GM12878 (cell line): ENCODE results near the gene SLC4A8. TPM values are rescaled to one million over a fixed set of nuclear protein-coding genes. Genes with fewer than 3 reads are reported as not detected.

Experiments used
- ATAC-seq: fragments of 200-7000 bp; cut with Tn5 transposase; 3 replicates; pipeline ENCODE4 v1.9.1; 2020; ENCODE audit warnings: mild to moderate bottlenecking, moderate library complexity
- BruUV-seq: library from RNA; stranded (reverse); fragments of 400-500 nt; replicated peaks from 2 replicates; lab custom pipeline; 2021; lab: Mats Ljungman, UMichigan
- CTCF ChIA-PET: fragments of 300-600 bp; sonication (Branson Sonifier 250); formaldehyde crosslinking; extraction: SDS; loops from one replicate; lab custom pipeline; 2021; ENCODE audit warnings: inconsistent platforms; lab: Yijun Ruan, JAX
- POLR2A ChIA-PET: fragments of 350-600 bp; formaldehyde crosslinking; extraction: SDS; loops from one replicate; lab custom pipeline; 2021; ENCODE audit warnings: inconsistent platforms; lab: Charles Lee
- RAD21 ChIA-PET: fragments of 300-600 bp; sonication (Branson Sonifier 250); formaldehyde crosslinking; loops from one replicate; lab custom pipeline; 2023; ENCODE audit warnings: antibody characterized with exemption; ENCODE audit not compliant: unreplicated experiment; lab: Charles Lee
- SMC1A ChIA-PET: fragments of 300-600 bp; sonication (Branson Sonifier 250); formaldehyde crosslinking; loops from one replicate; lab custom pipeline; 2023; ENCODE audit not compliant: unreplicated experiment, uncharacterized antibody; lab: Charles Lee
- DNase-seq: peaks from one replicate; pipeline ENCODE4 v3.0.0-alpha.2; 2011; ENCODE audit warnings: low read depth, low spot score
- FAIRE-seq: peaks from 3 replicates; lab custom pipeline; 2011; peaks lifted over from hg19 to GRCh38; lab: Jason Lieb, UNC
- H2AFZ ChIP-seq: 2 replicates; pipeline ENCODE4 v1.6.0; 2011; ENCODE audit warnings: low read depth, low read length, control low read depth; ENCODE audit not compliant: control insufficient read depth
- H3K27ac ChIP-seq: 2 replicates; pipeline ENCODE4 v1.5.1; 2011; ENCODE audit warnings: control low read depth; ENCODE audit not compliant: control insufficient read depth, insufficient read depth
- H3K27me3 ChIP-seq, 2 experiments: replicated peaks in 1 of 2; 2 replicates each; pipeline versions ENCODE4 v1.6.0 to v1.6.1; 2011; ENCODE audit warnings: low read length in 1 of 2; ENCODE audit not compliant: control insufficient read depth in 2 of 2, insufficient read depth in 2 of 2
- H3K36me3 ChIP-seq, 2 experiments: 2 replicates each; pipeline ENCODE4 v1.5.1; 2011; ENCODE audit warnings: low read length in 1 of 2; ENCODE audit not compliant: control insufficient read depth in 2 of 2, insufficient read depth in 2 of 2
- H3K4me1 ChIP-seq: 2 replicates; pipeline ENCODE4 v1.6.1; 2011; ENCODE audit warnings: mild to moderate bottlenecking, low read length, moderate library complexity, mixed read lengths; ENCODE audit not compliant: control insufficient read depth, insufficient read depth
- H3K4me2 ChIP-seq: 2 replicates; pipeline ENCODE4 v1.6.0; 2011; ENCODE audit warnings: control low read depth; ENCODE audit not compliant: control insufficient read depth, insufficient read depth
- H3K4me3 ChIP-seq: fragments of 200-600 bp; sonication (generic); 2 replicates; pipeline ENCODE4 v1.5.1; 2016
- H3K79me2 ChIP-seq: 2 replicates; pipeline ENCODE4 v1.6.0; 2011; ENCODE audit warnings: low read length; ENCODE audit not compliant: control insufficient read depth, insufficient read depth
- H3K9ac ChIP-seq: 2 replicates; pipeline ENCODE4 v1.8.0; 2011; ENCODE audit warnings: low read length, control low read depth, mixed read lengths; ENCODE audit not compliant: control insufficient read depth, insufficient read depth
- H3K9me3 ChIP-seq: replicated peaks from 3 replicates; pipeline ENCODE4 v1.5.1; 2011; ENCODE audit warnings: mild to moderate bottlenecking, low read length; ENCODE audit not compliant: control insufficient read depth, insufficient read depth
- H4K20me1 ChIP-seq: 2 replicates; pipeline ENCODE4 v1.6.0; 2011; ENCODE audit not compliant: control insufficient read depth, insufficient read depth
- ATF7 ChIP-seq: fragments of 450-650 bp; IDR thresholded peaks from 2 replicates; pipeline ENCODE4 v1.6.1; 2016; ENCODE audit warnings: low read depth, mild to moderate bottlenecking
- CBX3 ChIP-seq: fragments of 200-600 bp; sonication (generic); IDR thresholded peaks from 2 replicates; pipeline ENCODE4 v1.6.1; 2016; ENCODE audit warnings: low read depth, borderline replicate concordance
- CEBPB ChIP-seq, 2 experiments: fragments of 150-350 bp in 1 of 2; IDR thresholded peaks; 2 replicates each; pipeline ENCODE4 v1.6.1; 2012 to 2014; ENCODE audit warnings: low read depth in 2 of 2, low read length in 2 of 2, borderline replicate concordance in 1 of 2, inconsistent platforms in 1 of 2
- CHD1 ChIP-seq: IDR thresholded peaks from 2 replicates; pipeline ENCODE4 v1.6.1; 2012; ENCODE audit warnings: low read depth, low read length, improper control_type of control experiment
- EGR1 ChIP-seq, 2 experiments: IDR thresholded peaks; 1 replicate in 1 of 2; 2 replicates in 1 of 2; pipeline ENCODE4 v1.6.1; 2011 to 2012; ENCODE audit warnings: low read depth in 2 of 2, low read length in 2 of 2, borderline replicate concordance in 1 of 2, mild to moderate bottlenecking in 1 of 2, moderate library complexity in 1 of 2
- NR2C2 ChIP-seq: IDR thresholded peaks from 2 replicates; pipeline ENCODE4 v1.6.1; 2011; ENCODE audit warnings: borderline replicate concordance, low read depth; ENCODE audit not compliant: control insufficient read depth, insufficient read length
- SIX5 ChIP-seq: IDR thresholded peaks from 2 replicates; pipeline ENCODE4 v1.6.1; 2011; ENCODE audit warnings: mild to moderate bottlenecking, low read depth, low read length, moderate library complexity; ENCODE audit not compliant: severe bottlenecking
- STAT3 ChIP-seq: IDR thresholded peaks from 2 replicates; pipeline ENCODE4 v1.6.1; 2011; ENCODE audit warnings: low read depth, low read length, improper control_type of control experiment
- ZNF274 ChIP-seq: IDR thresholded peaks from one replicate; pipeline ENCODE4 v1.8.0; 2011; ENCODE audit not compliant: insufficient read length, insufficient read depth
- ZZZ3 ChIP-seq: IDR thresholded peaks from 2 replicates; pipeline ENCODE4 v1.6.1; 2011; ENCODE audit warnings: low read depth; ENCODE audit not compliant: control insufficient read depth, insufficient read length
- WGBS: methylation state at CpG from one replicate; pipeline ENCODE4 v1.1.6; 2016; ENCODE audit warnings: low lambda C conversion rate; ENCODE audit not compliant: insufficient replicate concordance, insufficient coverage; ENCODE audit errors: missing lambda C conversion rate; 5-methylcytosine and 5-hydroxymethylcytosine counted together
- in situ Hi-C: fragments of 300-500 bp; cut with MboI; formaldehyde crosslinking; loops from 9 replicates; pipeline ENCODE4 v1.14.3; 2018; ENCODE audit warnings: mixed read lengths
- intact Hi-C: fragments of 100-400 bp; cut with micrococcal nuclease; formaldehyde crosslinking; loops from one replicate; pipeline ENCODE4 v1.14.2; 2022; ENCODE audit not compliant: unreplicated experiment
- polyA plus RNA-seq, 11 experiments: library from polyadenylated mRNA; depleted of rRNA in 4 of 11; unstranded in 6 of 11; stranded (reverse) in 5 of 11; fragments of >200 nt; fragmentation: Nextera tagmentation in 4 of 11; fragmentation: Illumina TruSeq in 1 of 11; extraction: Ambion mirVana in 4 of 11; extraction: Trizol in 1 of 11; gene quantifications; 1 replicate in 1 of 11; 2 replicates in 10 of 11; pipeline versions ENCODE4 v1.2.1 to v1.2.3, GENCODE V29; 2011 to 2016; ENCODE audit warnings: inconsistent platforms in 2 of 11, missing spikeins in 2 of 11, low read depth in 1 of 11
- total RNA-seq, 4 experiments: library from RNA; depleted of rRNA in 3 of 4; stranded (reverse); fragments of >200 nt in 3 of 4; fragmentation: Illumina TruSeq in 1 of 4; extraction: Trizol in 1 of 4; gene quantifications; 2 replicates each; pipeline versions ENCODE4 v1.2.1 to v1.2.3, GENCODE V29; 2013 to 2021
- TF ChIP-seq, protein P1 (sequence below): fragments of 450-650 bp; IDR thresholded peaks from 2 replicates; pipeline ENCODE4 v1.6.1; 2014; ENCODE audit warnings: mild to moderate bottlenecking
- TF ChIP-seq, protein P2 (sequence below): IDR thresholded peaks from 2 replicates; pipeline ENCODE4 v1.6.1; 2011; ENCODE audit warnings: borderline replicate concordance, low read depth, mild to moderate bottlenecking, moderate library complexity, mixed read lengths, low read length; ENCODE audit not compliant: insufficient read depth; ENCODE audit errors: extremely low read length
- TF ChIP-seq, protein P3 (sequence below): IDR thresholded peaks from 2 replicates; pipeline ENCODE4 v1.6.1; 2011; ENCODE audit warnings: low read depth, low read length, improper control_type of control experiment, borderline replicate concordance

SLC4A8 gene
- total and polyA plus RNA-seq, 10 of the 15 experiments (the other 5 are each of a cell fraction or from before 2014, with no cell fraction given) = 1.4 to 7.7 (median 3.7) TPM

DNA sequence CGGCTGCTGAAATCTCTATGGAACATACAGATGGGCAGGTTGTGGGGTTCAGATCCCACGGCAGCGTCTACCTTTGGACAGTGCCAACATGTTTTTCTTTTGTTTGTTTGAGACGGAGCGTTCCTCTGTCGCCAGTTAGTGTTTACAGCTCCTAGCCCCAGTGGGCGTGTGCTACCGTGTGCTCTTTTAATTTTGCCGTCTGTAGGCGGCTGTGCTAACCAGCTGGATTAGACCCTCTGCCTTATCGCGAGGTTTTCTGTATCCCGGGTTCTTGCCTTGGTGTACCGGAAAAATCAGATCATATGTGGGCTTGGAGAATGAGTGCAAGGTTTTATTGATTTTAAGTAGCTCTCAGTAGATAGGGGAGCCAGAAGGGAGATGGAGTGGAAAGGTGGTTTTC, 23.6 kb upstream of the SLC4A8 start (continued):
- no peak for TF ChIP-seq STAT3
- TF ChIP-seq ZNF274 = no peak
- no peak for TF ChIP-seq NR2C2
- TF ChIP-seq ATF7 = no peak
- TF ChIP-seq ZZZ3 = no peak
- TF ChIP-seq CBX3 = no peak
- no peak for TF ChIP-seq CHD1

DNA sequence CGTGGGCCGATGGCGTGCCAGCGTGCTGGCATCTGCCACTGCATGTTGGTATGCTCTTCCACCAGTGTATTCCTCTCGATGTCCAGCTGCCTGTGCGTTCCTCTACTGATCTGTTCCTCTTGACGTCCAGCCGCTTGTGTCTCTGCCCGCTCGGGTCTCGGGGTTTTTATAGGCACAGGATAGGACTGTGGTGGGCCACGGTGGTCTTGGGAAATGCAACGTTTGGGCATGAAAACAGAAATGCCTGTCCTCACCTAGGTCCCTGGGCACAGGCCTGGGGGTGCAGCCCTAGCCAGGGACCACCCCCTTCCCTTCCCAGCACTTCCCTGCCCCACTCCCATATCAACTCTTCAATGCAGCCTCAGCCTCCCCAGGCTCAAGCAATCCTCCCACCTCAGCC, 23.1 kb upstream of the SLC4A8 start:
- Histone ChIP-seq H3K9ac (no peak overlapping the region), H3K4me3 (no peak overlapping the region), H3K27ac (no peak overlapping the region), H3K36me3 (no peaks in the 10 kb centered on the region), H3K9me3 (no peaks in the 10 kb centered on the region), H3K4me2 (no peak overlapping the region), H4K20me1 (no peaks in the 10 kb centered on the region), H3K79me2 (no peaks in the 10 kb centered on the region), H3K27me3 (no peaks in the 10 kb centered on the region), H2AFZ (no peak overlapping the region), H3K4me1 (peaks cover 4% of the 10 kb centered on the region; the same call in 1 of the 2 replicates)
- TF ChIP-seq, protein P1, sequence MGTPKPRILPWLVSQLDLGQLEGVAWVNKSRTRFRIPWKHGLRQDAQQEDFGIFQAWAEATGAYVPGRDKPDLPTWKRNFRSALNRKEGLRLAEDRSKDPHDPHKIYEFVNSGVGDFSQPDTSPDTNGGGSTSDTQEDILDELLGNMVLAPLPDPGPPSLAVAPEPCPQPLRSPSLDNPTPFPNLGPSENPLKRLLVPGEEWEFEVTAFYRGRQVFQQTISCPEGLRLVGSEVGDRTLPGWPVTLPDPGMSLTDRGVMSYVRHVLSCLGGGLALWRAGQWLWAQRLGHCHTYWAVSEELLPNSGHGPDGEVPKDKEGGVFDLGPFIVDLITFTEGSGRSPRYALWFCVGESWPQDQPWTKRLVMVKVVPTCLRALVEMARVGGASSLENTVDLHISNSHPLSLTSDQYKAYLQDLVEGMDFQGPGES = no peak
- TF ChIP-seq CEBPB (IDR thresholded peaks at IDR 0.05; ENCODE audit: borderline replicate concordance in 1 of 2, low read depth in 2 of 2, low read length in 2 of 2) (no peak), SIX5 (no peak), EGR1 (IDR thresholded peaks at IDR 0.05; ENCODE audit: borderline replicate concordance in 1 of 2, low read depth in 2 of 2, low read length in 2 of 2) (no peak)
- TF ChIP-seq, protein P2, sequence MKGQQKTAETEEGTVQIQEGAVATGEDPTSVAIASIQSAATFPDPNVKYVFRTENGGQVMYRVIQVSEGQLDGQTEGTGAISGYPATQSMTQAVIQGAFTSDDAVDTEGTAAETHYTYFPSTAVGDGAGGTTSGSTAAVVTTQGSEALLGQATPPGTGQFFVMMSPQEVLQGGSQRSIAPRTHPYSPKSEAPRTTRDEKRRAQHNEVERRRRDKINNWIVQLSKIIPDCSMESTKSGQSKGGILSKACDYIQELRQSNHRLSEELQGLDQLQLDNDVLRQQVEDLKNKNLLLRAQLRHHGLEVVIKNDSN = no peak
- TF ChIP-seq, protein P3, sequence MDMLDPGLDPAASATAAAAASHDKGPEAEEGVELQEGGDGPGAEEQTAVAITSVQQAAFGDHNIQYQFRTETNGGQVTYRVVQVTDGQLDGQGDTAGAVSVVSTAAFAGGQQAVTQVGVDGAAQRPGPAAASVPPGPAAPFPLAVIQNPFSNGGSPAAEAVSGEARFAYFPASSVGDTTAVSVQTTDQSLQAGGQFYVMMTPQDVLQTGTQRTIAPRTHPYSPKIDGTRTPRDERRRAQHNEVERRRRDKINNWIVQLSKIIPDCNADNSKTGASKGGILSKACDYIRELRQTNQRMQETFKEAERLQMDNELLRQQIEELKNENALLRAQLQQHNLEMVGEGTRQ = no peak
- intact Hi-C loops (no loop called here), in situ Hi-C loops (no loop called here)
- 91% methylated on average over 13 of the region's 13 CpGs for WGBS
- CTCF ChIA-PET = interaction anchor here (1.2 kb wide), 1 partner anchor 20 kb away, joined by 3 read pairs; no protein-coding TSS in a partner anchor
- RAD21 ChIA-PET = no interaction called here
- FAIRE-seq (no peak), DNase-seq (no peak), ATAC-seq (no peak)
- SMC1A ChIA-PET = interaction anchor here (0.6 to 1.4 kb wide), 2 partner anchors 8 to 66 kb away, joined by 3 read pairs; no protein-coding TSS in a partner anchor
- BruUV-seq = no TSS peak
- POLR2A ChIA-PET = no interaction called here
